HG03196 (cell line): ENCODE results near the gene ANKRD36C.
"Not testable (repeated sequence)": the region's sequence is repeated elsewhere in the genome, so short reads cannot be mapped to it uniquely, and the experiment has no call there.

ENCODE experiments used
- ATAC-seq: cut with Tn5 transposase; IDR thresholded peaks from one replicate; pipeline ENCODE4 v1.9.1; 2021; ENCODE audit not compliant: unreplicated experiment

Gene ANKRD36C

DNA sequence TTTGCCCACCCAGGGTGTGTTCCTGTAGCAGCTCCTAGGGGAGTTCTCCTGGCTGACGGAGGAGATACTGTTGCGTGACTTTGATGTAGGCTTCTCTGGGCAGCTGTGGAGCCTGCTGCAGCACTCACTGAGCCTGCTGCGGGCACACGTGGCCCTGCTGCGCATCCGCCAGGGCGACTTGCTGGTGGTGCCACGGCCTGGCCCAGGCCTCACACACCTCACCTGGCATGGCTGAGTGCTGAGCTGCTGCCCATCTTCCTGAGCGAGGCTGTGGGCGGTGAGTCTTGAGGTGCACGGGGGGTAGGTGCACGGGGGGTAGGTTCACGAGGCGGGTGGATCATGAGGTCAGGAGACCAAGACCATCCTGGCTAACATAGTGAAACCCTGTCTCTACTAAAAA lies 191.7 kb downstream of the ANKRD36C start:
- no peak for ATAC-seq

- ATAC-seq: not testable (repeated sequence)
These were observed 192.3 kb downstream of the ANKRD36C start for GRCh38 chr2:95799147-95799889.

GRCh38 chr2:95796249-95797099 lies 195.2 kb downstream of the ANKRD36C start:
- not testable (repeated sequence) for ATAC-seq

DNA sequence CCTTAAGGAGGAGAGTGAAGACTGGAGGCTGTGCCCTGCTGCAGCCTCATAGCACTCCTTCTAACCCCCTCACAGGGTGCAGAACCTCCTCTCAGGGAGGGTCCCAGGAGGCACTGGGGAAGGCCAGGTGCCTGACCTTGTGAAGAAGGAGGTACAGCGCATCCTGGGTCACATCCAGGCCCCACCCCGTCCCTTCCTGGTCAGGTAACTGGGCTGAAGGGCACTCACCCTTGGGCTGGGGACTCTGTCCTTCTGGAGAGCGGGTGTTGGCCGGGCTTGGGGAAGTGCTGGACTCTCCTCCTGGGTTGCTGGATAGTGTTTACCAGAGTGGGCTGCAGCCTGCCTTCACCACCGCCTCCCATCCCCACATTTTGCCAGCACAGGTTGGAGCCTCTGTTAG lies 197.7 kb downstream of the ANKRD36C start:
- not testable (repeated sequence) for ATAC-seq

- not testable (repeated sequence) for ATAC-seq
These were observed 201.4 kb downstream of the ANKRD36C start for GRCh38 chr2:95790180-95790579.

GRCh38 chr2:95789385-95789784 lies 202.2 kb downstream of the ANKRD36C start:
- not testable (repeated sequence) for ATAC-seq

DNA sequence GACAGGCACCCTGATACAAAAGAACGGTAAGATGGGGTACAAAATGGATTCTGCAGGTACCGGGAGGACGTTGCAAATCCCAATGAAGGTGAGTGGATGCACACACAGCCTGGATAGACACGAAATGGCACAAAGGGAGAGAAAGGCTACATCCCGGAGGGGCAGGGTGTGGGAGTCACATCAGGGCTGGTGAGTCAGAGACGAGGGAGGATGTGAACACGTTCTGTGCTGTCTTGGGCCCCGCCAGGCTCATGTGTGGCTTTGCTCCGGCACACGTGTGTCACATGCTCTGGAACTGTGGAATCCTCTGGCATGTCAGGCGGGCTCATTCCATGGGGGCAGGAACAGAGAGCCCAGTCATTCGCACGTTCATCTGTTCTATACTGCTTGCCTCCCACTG lies 203.0 kb downstream of the ANKRD36C start:
- not testable (repeated sequence) for ATAC-seq
